ENCODE data around the gene PRR14L.
A peak's percentile ranks its signal among the peaks of the same experiment; 100 is the strongest.
"Not testable (repeated sequence)": the region's sequence is repeated elsewhere in the genome, so short reads cannot be mapped to it uniquely, and the experiment has no call there.

Gene PRR14L

GRCh38 chr22:31681349-31682345, 68.3 kb downstream of the PRR14L start:
- DNase-seq, result no peak

DNA sequence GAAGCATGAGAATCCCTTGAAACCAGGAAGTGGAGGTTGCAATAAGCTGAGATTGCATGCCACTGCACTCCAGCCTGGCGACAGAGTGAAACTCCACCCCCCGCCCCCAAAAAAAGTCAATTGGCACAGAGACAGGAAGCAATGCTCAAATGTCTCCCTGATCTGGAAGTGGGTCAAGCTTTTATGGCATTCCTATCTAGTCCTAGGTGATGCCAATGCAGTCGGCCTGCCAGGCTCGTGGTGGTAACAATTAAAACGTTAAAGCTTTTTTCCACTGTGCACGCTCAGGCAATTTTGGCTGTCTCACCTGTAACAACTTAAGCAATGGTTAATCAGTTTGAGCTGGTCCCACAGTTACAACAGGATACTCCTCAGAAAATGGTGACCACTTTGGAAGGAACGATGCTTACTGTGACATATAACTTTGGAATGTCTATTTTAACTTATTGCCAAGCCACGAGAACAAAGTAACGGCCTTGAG, 69.0 kb downstream of the PRR14L start:
- peak; percentile 73 for DNase-seq

DNA sequence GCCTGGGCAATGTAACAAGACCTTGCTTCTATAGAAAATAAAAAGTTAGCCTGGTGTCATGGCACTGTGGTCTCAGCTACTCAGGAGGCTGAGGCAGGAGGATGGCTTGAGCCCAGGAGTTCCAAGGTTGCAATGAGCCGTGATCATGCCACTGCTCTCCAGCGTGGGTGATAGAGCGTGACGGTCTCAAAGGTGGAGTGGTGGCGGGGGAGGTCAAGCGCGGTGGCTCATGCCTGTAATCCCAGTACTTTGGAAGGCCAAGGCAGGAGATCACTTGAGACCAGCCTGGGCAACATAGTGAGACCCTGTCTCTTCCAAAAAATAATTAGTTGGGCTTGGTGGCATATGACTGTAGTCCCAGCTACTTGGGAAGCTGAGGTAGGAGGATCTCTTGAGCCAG, 71.2 kb downstream of the PRR14L start:
- no peak for DNase-seq

GRCh38 chr22:31676700-31677099, 73.2 kb downstream of the PRR14L start:
- DNase-seq, result peak; percentile 94

- DNase-seq, result peak; percentile 92
Observed at GRCh38 chr22:31674219-31674618, 75.7 kb downstream of the PRR14L start.

GRCh38 chr22:31668849-31669248, 81.1 kb downstream of the PRR14L start:
- DNase-seq, result not testable (repeated sequence)

- DNase-seq, result no peak
Observed at GRCh38 chr22:31662668-31663037, 87.3 kb downstream of the PRR14L start.

DNA sequence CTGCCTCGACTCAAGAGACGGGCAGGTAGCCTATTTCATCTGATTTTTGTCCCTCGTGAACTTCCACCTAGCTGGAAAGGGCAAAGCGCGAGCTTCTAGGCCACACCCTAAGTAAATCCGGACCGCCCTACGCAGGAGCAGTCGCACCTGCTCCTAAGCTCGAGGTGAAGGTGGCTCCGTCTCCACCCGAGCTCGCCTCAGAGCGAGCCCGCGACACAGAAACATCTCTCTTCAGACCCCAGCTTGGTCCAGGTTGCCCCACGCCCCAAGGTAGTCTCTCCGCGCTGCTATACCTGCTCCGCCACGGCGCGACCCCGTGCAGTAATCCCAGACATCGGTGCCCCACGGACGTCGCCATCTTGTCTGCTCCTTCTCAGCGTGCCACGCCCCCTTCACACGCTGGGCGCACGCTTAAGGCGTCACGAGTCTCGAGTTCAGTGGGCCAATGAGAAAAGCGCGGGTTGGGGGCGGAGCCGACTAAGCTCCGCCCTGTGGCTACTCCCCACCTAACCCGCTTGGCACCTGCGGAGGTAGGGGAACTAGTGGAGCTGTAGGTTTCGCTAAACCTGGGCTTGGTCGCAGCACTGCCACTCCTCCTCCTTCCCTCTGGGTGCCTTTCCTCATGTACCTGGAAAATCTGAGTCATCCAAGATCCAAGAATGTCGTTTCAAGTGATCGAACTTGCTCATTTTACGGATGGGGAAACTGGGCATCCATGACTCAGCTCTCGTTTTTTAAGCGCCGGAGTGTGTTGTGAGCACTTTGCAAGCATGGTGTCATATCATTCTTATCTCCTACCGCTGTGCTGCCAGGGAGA, 87.9 kb downstream of the PRR14L start, which contains the start of gene PISD:
TSS of gene PISD (minus strand) at position 365 of the 817 bp plus-strand sequence. CDS start at position 358, 7 bp downstream.
- peak; percentile 98 for DNase-seq

- peak; percentile 69 for DNase-seq
Observed at GRCh38 chr22:31660860-31661341, 89.0 kb downstream of the PRR14L start.

- DNase-seq, result no peak
Observed at GRCh38 chr22:31659246-31659645, 90.7 kb downstream of the PRR14L start.

DNA sequence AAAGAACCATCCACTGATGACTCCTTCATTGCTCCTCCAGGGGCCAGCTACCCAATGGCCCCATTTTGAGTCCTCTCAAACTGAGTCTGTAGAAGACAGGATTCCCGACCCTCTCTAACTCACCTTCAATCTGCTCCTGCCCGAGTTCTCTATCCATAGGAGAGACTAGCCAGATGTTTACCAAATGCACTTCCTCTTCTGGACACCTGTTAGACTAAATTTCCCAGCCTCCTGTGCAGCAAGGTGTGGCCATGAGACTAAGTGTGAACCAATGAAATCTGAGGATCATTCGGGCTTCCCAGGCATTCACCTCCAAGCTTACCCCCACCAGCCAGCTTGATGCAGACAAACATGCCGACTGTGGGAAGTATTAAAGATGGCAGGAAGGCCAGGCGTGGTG, 95.5 kb downstream of the PRR14L start:
- no peak for DNase-seq

DNA sequence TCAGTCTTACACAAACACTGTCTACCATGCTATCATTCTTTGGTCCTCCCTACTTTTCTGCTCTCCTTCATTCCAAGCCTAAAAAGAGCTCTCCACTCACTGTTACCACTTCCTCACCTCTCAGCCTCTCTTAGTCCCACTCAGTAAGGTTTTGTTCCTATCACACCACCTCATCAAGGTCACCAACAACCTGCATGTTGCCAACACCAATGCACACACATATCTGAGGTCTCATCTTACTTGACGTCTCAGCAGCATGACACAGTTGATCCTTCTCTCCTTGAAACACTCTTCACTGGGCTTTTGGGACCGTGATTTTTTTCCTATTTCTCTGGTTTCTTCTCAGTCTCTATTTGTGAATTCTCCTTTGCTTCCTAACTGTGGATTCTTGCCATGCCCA, 96.0 kb downstream of the PRR14L start:
- DNase-seq, result no peak

DNA sequence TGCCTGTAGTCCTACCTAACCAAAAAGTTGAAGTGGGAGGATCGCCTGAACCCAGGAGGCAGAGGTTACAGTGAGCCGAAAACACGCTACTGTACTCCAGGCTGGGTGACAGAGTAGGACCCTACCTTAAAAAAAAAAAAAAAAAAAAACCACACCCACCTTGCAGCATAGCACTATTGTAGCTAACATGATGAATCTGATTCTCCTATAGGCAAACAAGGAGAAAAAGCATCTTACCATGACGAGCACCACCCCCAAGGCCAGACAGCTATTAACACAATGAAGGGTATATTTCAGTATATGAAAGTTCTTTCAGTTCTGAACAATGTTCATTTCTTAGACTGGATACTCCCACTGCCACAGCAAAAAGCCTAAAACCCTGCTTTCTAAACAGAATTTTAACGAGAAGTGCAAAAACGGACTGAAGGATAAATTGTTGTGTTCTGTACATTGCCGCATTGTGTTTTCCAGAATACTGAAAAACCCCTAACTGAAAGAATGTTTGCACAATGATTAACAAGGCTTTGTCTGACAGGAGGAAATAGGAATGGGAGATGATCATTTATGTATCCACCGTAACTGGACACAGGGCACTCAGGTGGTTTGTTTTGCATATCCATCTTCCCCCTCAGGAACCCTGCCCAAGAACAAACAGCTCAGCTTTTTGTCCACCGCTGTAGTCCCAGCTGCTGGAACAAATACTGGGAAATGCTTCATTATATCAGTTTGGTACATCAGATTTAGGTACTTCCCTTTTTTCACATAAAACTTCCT, 96.8 kb downstream of the PRR14L start:
- no peak for DNase-seq

DNA sequence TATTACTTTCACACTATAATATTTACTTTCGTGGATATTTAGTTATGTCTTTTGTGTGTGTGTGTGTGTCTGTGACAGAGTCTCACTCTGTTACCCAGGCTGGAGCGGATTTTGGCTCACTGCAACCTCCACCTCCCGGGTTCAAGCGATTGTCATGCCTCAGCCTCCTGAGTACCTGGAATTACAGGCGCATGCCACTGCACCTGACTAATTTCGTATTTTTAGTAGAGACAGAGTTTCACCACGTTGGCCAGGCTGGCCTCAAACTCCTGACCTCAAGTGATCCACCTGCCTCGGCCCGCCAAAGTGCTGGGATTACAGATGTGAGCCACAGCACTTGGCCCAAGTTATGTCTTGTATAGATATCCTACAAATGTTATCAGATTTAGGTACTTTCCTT, 97.8 kb downstream of the PRR14L start:
- DNase-seq, result no peak

DNA sequence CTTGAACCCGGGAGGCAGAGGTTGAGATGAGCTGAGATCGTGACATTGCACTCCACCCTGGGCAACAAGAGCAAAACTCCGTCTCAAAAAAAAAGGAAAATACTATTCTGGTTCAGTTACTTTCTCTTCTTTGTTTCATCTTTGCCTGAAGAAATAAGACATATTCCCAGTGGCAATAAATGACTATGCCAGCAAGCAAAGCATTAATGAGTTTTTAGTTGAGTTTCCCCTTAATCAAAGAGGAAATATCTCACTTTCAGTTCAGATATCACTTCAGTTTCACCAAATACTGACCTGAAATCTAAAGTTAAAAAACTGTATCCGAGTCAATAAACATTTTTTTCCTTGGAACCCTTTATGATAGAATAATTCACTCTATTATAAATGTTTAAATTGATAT, 98.3 kb downstream of the PRR14L start:
- peak; percentile 59 for DNase-seq

DNA sequence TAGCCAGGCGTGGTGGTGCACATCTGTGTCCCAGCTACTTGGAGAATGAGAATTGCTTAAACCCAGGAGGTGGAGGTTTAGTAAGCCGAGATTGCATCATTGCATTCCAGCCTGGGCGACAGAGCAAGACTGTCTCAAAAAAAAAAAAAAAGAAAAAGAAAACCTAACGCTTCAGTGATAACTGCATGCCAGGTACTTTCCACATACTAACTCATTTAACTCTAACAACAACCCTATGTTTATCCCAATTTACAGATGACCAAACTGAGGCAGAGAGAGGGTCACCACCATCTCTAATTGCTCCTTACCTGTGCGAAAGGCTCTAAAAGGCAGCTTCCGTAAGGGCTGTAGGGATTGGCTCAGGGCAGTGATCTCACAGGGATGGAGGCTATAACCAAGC, 99.5 kb downstream of the PRR14L start:
- peak; percentile 67 for DNase-seq

DNA sequence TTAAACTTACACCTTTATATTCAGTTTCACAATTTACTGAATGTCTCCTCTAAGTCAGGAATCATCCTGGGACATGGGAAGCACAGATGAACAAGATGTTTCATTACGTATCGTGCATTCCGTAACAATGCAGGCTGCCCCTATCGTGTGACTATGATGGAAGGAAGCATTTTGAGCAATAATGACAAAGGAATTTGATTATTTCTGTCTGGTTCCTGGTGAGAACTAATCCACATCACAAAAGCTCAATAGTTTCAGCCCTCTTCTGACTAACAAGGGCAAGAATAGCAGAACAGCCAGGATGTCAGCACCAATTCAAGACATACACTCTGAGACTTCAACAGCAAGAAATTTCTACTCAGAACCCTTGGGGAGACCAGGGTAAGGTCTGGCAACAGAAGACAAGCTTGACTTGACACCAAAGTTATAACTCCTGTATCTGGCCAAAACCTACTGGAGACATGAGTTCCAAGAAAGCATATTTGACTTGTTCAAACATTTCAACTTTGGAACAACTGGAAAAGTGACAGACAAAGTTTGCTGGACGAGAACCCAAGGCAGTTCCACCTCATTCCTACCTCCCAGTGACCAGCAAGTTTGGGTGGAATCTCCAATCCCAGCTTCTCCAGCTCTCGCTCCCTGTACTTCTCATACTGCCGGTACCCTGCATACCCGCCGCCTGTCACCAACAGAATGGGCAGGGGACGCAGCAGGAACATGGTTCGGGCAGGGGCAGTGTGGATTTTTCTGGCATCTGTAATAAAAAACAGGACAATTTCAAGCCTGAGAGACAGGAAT, 102.2 kb downstream of the PRR14L start:
- no peak for DNase-seq

GRCh38 chr22:31647066-31647465, 102.9 kb downstream of the PRR14L start:
- DNase-seq, result no peak

GRCh38 chr22:31646186-31647019, 103.5 kb downstream of the PRR14L start:
- peak; percentile 84 for DNase-seq

GRCh38 chr22:31639436-31640039, 110.4 kb downstream of the PRR14L start:
- DNase-seq, result peak; percentile 68
